22Rv1 (cell line): ENCODE data around the gene OXNAD1.

Experiments used
- ZFX ChIP-seq: fragments of 450-650 bp; IDR thresholded peaks from 2 replicates; pipeline ENCODE4 v1.6.1; 2017; ENCODE audit warnings: antibody characterized with exemption, borderline replicate concordance
- TF ChIP-seq, protein P1 (sequence below): fragments of 450-650 bp; IDR thresholded peaks from 2 replicates; pipeline ENCODE4 v1.5.1; 2017; ENCODE audit warnings: mild to moderate bottlenecking

GRCh38 chr3:16227566-16227965 lies 37.4 kb upstream of the OXNAD1 start:
- TF ChIP-seq, protein P1, sequence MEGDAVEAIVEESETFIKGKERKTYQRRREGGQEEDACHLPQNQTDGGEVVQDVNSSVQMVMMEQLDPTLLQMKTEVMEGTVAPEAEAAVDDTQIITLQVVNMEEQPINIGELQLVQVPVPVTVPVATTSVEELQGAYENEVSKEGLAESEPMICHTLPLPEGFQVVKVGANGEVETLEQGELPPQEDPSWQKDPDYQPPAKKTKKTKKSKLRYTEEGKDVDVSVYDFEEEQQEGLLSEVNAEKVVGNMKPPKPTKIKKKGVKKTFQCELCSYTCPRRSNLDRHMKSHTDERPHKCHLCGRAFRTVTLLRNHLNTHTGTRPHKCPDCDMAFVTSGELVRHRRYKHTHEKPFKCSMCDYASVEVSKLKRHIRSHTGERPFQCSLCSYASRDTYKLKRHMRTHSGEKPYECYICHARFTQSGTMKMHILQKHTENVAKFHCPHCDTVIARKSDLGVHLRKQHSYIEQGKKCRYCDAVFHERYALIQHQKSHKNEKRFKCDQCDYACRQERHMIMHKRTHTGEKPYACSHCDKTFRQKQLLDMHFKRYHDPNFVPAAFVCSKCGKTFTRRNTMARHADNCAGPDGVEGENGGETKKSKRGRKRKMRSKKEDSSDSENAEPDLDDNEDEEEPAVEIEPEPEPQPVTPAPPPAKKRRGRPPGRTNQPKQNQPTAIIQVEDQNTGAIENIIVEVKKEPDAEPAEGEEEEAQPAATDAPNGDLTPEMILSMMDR, result no peak
- no peak for TF ChIP-seq ZFX
